ENCODE measurements around the gene POC5.

GRCh38 chr5:75706775-75707174 lies 10.5 kb downstream of the POC5 start:
- no peak for TF ChIP-seq POLR2A (IDR thresholded peaks at IDR 0.05; ENCODE audit: control extremely low read depth in 1 of 2, low read depth in 2 of 2, low read length in 2 of 2)
- TF ChIP-seq MAX (IDR thresholded peaks at IDR 0.05), result no peak
- no peak for TF ChIP-seq EZH2 (IDR thresholded peaks at IDR 0.05; ENCODE audit: low read depth, low read length, severe bottlenecking)
- TF ChIP-seq FOSL1 (IDR thresholded peaks at IDR 0.05; ENCODE audit: insufficient read depth, low read depth, low read length), result no peak
- no peak for TF ChIP-seq NANOG (IDR thresholded peaks at IDR 0.05; ENCODE audit: insufficient read depth, low read depth, low read length, poor library complexity, severe bottlenecking)
- no peak for TF ChIP-seq POLR2AphosphoS5 (IDR thresholded peaks at IDR 0.05; ENCODE audit: low read depth, low read length)
- TF ChIP-seq RFX5 (IDR thresholded peaks at IDR 0.05; ENCODE audit: borderline replicate concordance, low read depth, low read length), result no peak
- no peak for TF ChIP-seq SP1 (IDR thresholded peaks at IDR 0.05; ENCODE audit: low read depth, low read length)
- TF ChIP-seq EGR1 (IDR thresholded peaks at IDR 0.05; ENCODE audit: borderline replicate concordance, low read depth, low read length), result no peak
- no peak for TF ChIP-seq CTCF (IDR thresholded peaks at IDR 0.05; ENCODE audit: control extremely low read depth in 1 of 3, insufficient read depth in 1 of 3, low read depth in 1 of 3, low read length in 3 of 3)
- no peak for TF ChIP-seq YY1 (IDR thresholded peaks at IDR 0.05; ENCODE audit: low read depth, low read length)
- no peak for TF ChIP-seq ATF2 (IDR thresholded peaks at IDR 0.05; ENCODE audit: low read length)
- no peak for TF ChIP-seq NRF1 (IDR thresholded peaks at IDR 0.05; ENCODE audit: low read depth, low read length)

Measured in H1 (cell line).